ENCODE measurements around the gene AFF3.

AFF3 gene

GRCh38 chr2:100016756-100017155 is 125.6 kb downstream of the AFF3 start:
- TF ChIP-seq POLR2A (IDR thresholded peaks at IDR 0.05; ENCODE audit: low read depth, low read length) = no peak
- DNase-seq (ENCODE audit: insufficient read length, low spot score) = no peak
- no peak for FAIRE-seq

- DNase-seq (ENCODE audit: insufficient read length, low spot score) = no peak
- TF ChIP-seq POLR2A (IDR thresholded peaks at IDR 0.05; ENCODE audit: low read depth, low read length) = no peak
- FAIRE-seq = no peak
Measured at GRCh38 chr2:100015849-100016248, 126.5 kb downstream of the AFF3 start.

- DNase-seq (ENCODE audit: insufficient read length, low spot score) (peak; percentile 78), FAIRE-seq (peak; percentile 68)
- no peak for TF ChIP-seq POLR2A (IDR thresholded peaks at IDR 0.05; ENCODE audit: low read depth, low read length)
Measured at GRCh38 chr2:100013892-100014677, 128.3 kb downstream of the AFF3 start.

- TF ChIP-seq POLR2A (IDR thresholded peaks at IDR 0.05; ENCODE audit: low read depth, low read length) = no peak
- DNase-seq (ENCODE audit: insufficient read length, low spot score) (no peak), FAIRE-seq (no peak)
Measured at GRCh38 chr2:100012561-100012960, 129.8 kb downstream of the AFF3 start.

GRCh38 chr2:100011272-100011731 is 131.1 kb downstream of the AFF3 start:
- FAIRE-seq (no peak), DNase-seq (ENCODE audit: insufficient read length, low spot score) (peak; percentile 22)
- no peak for TF ChIP-seq POLR2A (IDR thresholded peaks at IDR 0.05; ENCODE audit: low read depth, low read length)

DNA sequence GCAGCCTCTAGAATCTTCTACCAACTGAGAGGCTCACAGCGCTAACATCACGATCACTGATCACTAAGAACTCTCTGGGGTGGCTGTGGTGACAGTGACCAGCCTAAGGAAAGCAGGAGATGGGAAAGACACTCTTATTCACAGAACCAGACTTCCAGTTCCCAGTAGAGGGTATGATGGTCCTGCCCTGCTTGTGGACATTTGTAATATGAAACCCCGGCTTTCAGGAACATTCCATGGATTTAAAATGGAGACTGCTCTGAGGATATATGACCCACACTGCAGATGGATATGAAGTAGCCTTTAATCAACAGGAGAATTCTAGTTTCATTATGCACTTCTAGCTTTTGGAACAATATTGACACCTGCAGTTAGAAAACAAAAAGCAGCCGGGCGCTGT is 131.8 kb downstream of the AFF3 start:
- TF ChIP-seq POLR2A (IDR thresholded peaks at IDR 0.05; ENCODE audit: low read depth, low read length) = no peak
- FAIRE-seq = no peak
- no peak for DNase-seq (ENCODE audit: insufficient read length, low spot score)

DNA sequence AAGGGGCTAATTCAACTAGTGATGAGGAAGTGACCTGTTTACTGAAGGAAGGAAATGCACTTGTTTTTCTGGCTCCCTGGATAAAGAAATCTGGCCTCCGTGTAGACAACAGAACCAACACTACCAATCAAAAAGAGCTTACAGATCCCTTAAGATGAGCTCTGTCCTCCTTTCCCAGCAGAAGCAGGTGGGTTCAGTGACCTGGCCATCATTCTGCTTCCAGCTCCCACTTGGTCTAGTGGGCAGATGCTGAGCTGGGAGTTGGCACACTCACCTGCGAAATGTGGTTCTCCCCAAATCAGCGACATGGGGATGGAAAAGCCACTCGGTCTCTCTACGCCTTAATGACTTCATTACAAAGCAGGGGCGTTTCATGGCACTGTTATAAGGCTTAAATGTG is 132.6 kb downstream of the AFF3 start:
- no peak for TF ChIP-seq POLR2A (IDR thresholded peaks at IDR 0.05; ENCODE audit: low read depth, low read length)
- FAIRE-seq = no peak
- no peak for DNase-seq (ENCODE audit: insufficient read length, low spot score)

- no peak for FAIRE-seq
- no peak for DNase-seq (ENCODE audit: insufficient read length, low spot score)
- TF ChIP-seq POLR2A (IDR thresholded peaks at IDR 0.05; ENCODE audit: low read depth, low read length) = no peak
Measured at GRCh38 chr2:100008956-100009355, 133.4 kb downstream of the AFF3 start.

GRCh38 chr2:100006516-100006915 is 135.9 kb downstream of the AFF3 start:
- DNase-seq (ENCODE audit: insufficient read length, low spot score) (no peak), FAIRE-seq (no peak)
- TF ChIP-seq POLR2A (IDR thresholded peaks at IDR 0.05; ENCODE audit: low read depth, low read length) = no peak

GRCh38 chr2:100004959-100005387 is 137.4 kb downstream of the AFF3 start:
- FAIRE-seq (no peak), DNase-seq (ENCODE audit: insufficient read length, low spot score) (no peak)
- no peak for TF ChIP-seq POLR2A (IDR thresholded peaks at IDR 0.05; ENCODE audit: low read depth, low read length)

- DNase-seq (ENCODE audit: insufficient read length, low spot score) = no peak
- FAIRE-seq = no peak
- TF ChIP-seq POLR2A (IDR thresholded peaks at IDR 0.05; ENCODE audit: low read depth, low read length) = no peak
Measured at GRCh38 chr2:100004348-100004884, 138.0 kb downstream of the AFF3 start.

GRCh38 chr2:100002059-100002458 is 140.3 kb downstream of the AFF3 start:
- TF ChIP-seq POLR2A (IDR thresholded peaks at IDR 0.05; ENCODE audit: low read depth, low read length) = no peak
- FAIRE-seq (no peak), DNase-seq (ENCODE audit: insufficient read length, low spot score) (no peak)

GRCh38 chr2:100000915-100001707 is 141.3 kb downstream of the AFF3 start:
- FAIRE-seq (no peak), DNase-seq (ENCODE audit: insufficient read length, low spot score) (no peak)
- no peak for TF ChIP-seq POLR2A (IDR thresholded peaks at IDR 0.05; ENCODE audit: low read depth, low read length)

DNA sequence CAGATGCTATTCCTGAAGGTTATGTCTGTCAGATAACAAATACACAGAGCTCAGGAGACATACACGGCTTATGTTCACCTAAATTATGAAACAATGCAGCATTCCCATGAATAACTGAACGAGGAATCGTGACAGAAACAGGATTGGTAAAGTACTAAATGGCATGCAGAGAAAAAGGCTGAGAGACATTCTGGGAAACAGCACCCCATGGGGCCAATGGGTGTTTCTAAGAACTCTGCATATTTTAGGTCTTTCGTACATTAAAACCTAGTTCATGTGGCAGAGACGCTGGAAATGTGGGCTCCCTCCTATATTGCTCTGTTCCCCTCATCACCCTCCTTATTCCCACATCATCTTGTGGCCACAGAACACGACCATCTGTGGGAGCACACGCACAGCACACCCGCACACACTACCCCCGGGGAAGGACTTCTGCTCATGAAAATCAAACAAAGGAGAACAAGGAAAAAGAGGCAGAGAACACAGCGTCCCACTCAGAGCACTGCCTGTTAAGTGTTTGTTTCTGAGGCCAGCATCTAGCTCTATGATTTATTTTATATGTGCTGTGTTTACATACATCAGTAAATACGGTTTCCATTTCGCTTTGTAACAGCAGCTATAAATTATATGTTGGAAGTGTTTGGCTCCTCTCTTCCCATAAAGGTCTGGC is 143.6 kb downstream of the AFF3 start:
- no peak for FAIRE-seq
- TF ChIP-seq POLR2A (IDR thresholded peaks at IDR 0.05; ENCODE audit: low read depth, low read length) = no peak
- no peak for DNase-seq (ENCODE audit: insufficient read length, low spot score)
